Stimulated activated CD4-positive, alpha-beta T cell treated with anti-CD3 and anti-CD28 coated beads, TNF-alpha, amount 100 ng/mL, for 24 hours (primary cell): ENCODE measurements around the gene PPP1R8.
A peak's percentile ranks its signal among the peaks of the same experiment; 100 is the strongest.

Source experiments
- DNase-seq, 3 experiments: peaks; one replicate each; pipeline ENCODE4 v3.0.0-alpha.2; 2020; ENCODE audit warnings: low read depth in 3 of 3

PPP1R8 gene

DNA sequence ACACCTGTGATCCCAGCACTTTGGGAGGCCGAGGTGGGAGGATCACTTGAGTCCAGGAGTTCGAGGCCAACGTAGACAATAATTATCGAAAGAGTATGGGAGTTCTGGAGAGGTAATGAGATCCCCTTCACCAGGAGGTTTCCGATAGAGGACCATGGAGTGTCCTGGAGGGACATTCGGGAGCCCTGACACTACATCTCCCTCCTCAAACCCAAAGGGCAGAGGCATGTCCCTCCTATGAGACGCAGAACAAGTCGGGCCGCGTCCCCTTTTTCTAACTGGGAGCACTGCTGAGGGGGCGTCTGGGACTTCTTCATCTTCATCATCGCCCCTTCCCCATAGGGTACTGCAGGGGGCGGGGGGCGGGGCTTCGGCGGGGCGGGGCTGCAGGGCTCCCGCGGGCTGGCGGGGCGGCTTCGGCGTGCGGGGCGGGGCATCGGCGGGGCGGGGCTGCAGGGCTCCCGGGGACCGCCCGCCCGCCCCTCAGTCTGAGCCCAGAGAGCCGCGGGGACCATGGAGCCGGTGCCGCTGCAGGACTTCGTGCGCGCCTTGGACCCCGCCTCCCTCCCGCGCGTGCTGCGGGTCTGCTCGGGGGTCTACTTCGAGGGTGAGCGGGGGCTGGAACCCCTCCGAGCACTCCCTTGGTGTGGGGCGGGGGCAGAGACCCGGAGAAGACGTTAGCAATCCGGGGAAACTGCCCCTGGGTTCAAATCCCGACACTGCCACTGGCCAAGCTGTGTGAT lies 41.6 kb downstream of the PPP1R8 start, which contains the start of gene THEMIS2:
Gene THEMIS2 (plus strand): TSS at position 486 of the 743 bp plus-strand sequence. CDS start 28 bp downstream, at position 514.
- peak; percentile 56 to 80 (median 69) for DNase-seq

DNA sequence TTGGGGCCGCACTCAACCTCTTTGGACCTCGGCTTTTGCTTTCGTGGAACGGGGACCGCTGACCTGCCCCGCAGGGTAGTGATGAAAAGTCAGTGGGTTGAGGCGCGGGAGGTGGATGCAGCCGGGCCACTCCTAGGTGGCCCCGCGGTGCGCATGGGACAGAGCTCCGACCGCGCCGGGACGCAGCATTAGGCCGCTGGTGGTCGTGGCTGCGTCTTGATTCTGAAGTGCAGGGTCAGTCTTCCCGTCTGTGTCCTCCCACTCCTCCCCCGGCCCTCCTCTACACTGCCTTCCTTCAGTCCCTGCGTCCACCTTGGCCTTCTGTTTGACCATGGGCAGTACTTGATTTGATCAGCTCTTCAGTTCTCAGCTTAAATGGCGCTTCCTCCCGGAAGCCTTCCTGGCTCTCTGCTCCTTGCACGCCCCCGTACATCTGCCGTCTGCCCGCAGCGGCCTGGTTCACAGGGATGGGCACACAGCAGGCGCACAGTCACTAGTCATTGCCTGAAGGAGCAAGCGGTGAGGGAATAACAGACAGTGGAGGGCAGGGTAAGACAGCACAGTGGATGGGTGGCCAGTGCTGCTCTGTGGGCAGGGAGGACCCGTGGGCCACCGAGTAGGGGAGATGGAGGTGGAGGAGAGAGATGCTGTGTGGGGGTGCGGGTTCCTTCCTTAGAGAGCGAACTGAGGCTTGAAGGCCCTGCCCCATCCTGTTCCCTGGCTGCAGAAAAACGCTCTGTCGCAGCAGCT lies 42.4 kb downstream of the PPP1R8 start:
- peak in 1 of 3 experiments; percentile 49 for DNase-seq

DNA sequence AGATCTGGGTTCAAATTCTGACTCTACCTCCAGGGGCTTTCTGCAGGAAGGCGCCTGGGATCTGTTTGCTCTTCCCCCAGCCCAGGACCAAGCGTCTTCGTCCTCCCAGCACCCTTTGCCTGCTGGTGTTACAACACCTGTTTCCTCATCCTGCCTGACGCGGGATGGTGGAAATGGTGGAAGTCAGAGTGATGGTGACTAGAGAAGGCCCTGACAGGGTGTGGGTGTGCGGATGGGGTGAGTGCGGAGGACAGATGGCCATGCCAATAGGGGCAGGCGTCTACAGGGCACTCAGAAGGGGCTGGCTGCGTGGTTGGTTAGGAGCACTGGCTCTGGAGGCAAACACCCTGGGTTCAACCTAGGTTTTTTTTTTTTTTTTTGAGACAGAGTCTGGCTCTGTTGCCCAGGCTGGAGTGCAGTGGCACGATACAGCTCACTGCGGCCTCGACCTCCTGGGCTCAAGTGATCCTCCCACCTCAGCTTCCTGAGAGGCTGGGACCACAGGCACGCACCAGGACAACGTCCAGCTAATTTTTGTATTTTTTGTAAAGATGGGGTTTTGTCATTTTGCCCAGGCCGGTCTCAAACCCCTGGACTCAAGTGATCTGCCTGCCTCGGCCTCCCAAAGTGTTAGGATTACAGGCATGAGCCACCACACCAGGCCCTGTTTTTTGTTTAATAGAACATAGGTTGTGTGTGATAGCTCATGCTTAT lies 43.2 kb downstream of the PPP1R8 start:
- DNase-seq: no peak

DNA sequence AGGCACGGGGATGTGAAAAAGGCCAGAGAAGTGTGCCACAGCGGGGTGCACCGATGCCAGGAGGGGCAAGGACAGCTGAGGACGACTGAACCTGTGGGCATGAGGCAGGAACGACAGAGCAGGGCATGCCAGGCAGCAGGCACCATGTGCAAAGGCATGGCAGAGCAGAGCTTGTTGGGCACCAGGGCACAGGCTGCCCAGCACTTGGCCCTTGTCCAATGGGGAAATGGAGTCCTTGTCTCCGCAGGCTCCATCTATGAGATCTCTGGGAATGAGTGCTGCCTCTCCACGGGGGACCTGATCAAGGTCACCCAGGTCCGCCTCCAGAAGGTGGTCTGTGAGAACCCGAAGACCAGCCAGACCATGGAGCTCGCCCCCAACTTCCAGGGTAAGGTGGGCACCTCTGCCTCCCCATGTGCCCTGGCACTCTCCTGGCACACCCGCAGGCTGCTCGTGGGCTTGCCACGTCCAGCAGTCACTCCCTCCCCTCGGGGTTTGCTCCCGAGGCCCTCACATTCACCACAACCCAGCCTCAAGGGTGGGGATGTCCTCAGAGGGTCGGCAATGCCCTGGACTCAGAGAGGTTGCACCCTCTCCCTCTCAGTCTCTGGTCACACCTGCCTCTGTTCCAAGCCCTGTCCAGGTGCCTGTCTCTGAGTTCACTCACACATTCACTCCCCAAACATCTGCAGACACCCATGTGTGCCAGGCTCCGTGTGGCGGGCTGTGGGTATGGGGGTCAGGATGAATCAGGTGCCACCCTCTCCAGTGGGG lies 45.9 kb downstream of the PPP1R8 start:
- DNase-seq: no peak

DNA sequence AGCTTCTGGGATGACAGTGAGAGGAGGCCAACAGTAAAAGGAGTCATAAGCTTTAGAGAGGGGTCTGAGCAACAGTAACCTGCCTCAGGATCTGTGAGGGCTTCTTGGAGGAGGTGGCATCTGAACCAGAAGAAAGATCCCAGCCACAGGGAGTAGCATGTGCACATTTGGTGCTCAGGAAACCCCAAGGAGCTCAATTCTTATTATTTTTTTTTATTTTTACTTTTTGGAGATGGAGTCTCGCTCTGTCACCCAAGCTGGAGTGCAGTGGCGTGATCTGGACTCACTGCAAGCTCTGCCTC lies 46.5 kb downstream of the PPP1R8 start:
- no peak for DNase-seq

DNA sequence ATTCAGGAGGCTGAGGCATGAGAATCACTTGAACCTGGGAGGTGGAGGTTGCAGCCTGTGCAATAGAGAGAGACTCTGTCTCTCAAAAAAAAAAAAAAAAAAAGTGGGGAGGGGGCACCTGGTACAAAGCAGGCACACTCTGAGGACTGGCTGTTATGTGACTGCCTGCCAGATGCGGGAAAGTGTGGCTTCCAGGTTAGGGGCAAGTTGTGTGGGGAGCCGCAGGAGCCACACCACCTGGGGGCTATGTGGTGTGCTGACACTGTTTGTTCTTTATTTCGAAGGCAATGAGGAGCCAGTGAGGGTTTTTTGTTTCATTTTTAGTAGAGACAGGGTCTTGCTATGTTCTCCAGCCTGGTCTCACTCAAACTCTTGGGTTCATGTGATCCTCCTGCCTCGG lies 47.5 kb downstream of the PPP1R8 start:
- DNase-seq: no peak

DNA sequence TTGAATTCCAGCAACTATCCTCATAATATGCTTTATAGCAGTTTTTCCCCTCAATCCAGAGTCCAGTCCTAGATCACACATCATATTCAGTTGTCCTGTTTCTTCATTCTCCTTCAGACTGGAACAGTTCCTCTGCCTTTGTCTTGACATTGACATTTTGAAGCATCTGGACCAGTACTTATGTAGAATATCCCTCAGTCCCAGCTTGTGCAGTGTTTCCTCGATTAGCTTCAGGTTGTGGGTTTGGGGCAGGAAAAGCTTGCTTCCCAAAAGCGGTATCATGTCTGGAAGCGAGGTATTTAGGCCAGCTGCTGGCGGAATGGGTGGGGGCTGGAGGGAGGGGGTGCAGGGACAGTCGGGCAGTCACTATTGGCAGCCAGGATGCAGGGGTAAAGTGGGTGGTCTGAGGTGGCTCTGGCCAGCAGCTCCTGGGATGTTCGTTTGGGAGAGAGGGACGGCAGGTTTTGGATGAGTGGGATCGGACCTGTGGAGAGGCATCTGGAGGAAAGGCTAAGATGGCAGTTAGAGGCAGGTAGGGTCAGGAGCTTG lies 48.3 kb downstream of the PPP1R8 start:
- DNase-seq: no peak

DNA sequence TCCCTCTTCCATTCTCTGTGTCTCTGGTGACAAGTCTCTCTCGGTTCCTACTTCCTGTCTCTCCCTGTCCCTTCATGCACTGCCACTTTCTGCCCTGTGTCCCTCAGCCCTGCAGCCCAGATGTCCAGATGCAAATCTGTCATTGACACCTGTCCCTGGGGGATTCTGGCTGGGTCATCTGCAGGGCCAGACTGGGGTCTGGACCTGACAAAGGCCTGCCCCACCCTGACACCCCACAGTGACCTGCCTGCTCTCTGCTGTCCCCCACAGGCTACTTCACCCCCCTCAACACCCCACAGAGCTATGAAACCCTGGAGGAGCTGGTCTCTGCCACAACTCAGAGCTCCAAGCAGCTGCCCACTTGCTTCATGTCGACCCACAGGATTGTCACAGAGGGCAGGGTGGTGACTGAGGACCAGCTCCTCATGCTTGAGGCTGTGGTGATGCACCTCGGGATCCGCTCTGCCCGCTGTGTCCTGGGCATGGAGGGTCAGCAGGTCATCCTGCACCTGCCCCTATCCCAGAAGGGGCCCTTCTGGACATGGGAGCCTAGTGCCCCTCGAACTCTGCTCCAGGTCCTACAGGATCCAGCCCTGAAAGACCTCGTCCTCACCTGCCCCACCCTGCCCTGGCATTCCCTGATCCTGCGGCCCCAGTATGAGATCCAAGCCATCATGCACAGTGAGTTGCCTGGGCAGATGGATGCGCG lies 48.9 kb downstream of the PPP1R8 start:
- DNase-seq: no peak

DNA sequence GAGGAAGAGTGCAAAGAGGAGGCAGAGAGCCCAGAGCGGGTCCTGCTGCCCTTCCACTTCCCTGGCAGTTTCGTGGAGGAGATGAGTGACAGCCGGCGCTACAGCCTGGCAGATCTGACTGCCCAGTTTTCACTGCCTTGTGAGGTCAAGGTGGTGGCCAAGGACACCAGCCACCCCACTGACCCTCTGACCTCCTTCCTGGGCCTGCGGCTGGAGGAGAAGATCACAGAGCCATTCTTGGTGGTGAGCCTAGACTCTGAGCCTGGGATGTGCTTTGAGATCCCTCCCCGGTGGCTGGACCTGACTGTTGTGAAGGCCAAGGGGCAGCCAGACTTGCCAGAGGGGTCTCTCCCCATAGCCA lies 51.9 kb downstream of the PPP1R8 start:
- no peak for DNase-seq

DNA sequence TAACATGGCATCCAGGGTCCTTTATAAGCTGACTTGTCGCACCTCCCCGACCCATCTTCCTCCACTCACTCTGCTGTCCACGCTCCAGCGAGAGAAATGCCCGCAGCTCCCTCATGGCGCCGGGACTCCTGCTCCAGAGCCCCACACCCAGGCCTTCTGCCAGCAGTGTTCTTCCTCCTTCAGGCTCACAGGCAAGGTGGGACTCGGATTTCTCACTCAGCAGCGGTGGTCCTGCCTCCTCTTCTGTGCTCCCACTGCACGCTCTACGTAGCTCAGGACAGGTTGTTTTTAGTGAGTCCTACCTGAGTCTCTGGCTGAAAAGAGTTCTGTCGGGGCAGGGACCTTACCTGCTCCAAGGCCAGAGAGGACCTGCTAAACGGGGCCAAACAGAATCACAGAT lies 53.0 kb downstream of the PPP1R8 start:
- DNase-seq: no peak

DNA sequence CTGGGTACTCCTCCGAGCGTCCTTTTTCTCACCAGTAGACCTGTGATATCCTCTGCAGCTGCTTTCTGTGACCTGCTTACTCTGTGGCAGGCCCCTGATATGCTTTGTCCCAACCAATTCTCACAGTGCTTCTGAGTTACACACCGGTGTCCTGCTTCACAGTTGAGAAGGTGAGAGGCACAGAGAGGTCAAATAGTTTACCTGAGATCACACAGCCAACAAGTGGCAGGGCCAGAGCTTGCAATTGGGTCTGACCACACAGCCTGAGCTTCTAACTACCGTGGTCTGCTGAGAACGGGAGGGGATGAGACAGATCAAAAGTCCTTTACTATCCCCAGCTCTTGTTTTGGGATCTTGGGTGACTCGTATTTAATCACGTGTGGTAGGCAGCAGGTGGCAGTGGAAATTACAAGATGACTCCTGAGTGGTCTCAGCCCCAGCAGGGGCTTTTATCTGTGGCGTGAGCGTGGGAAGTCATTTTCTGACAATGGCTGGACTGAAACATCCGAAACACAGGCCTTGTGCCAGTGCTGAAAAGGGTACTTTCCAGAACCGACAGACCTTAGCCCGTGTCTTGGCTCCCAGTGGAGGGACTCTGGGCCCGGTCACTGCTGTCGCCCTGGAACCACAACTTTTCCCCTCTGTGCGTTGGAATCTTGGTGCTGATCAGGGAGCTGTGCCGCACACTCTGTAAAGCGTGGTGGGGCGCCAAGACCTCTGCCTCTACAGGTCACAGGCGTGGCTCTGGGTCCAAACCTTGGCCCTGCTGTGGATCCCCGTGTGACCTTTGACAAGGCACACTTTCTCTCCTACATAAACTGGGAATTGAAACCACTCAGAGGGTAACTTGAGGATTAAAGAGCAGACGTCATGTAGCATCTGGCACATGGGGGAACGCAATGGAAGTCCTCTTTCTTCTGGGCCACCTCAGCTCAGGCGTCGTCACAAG lies 53.7 kb downstream of the PPP1R8 start:
- no peak for DNase-seq

DNA sequence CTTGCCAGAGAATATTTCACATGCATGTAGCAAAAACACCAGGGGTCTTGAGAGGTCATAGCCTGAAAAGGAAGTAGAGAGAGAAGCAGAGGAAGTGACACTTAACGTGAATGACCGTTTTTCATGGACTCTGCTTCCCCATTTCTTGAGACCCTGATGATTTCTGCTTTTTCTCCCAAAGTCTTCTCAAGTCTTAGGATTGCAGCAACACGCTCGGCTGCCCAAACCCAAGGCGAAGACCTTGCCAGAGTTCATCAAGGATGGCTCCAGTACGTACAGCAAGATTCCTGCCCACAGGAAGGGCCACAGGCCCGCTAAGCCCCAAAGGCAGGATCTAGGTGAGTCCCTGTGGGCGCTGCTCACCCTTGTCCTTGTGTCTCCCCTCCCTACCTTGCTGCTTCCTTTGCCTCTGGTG lies 54.5 kb downstream of the PPP1R8 start:
- DNase-seq: no peak

DNA sequence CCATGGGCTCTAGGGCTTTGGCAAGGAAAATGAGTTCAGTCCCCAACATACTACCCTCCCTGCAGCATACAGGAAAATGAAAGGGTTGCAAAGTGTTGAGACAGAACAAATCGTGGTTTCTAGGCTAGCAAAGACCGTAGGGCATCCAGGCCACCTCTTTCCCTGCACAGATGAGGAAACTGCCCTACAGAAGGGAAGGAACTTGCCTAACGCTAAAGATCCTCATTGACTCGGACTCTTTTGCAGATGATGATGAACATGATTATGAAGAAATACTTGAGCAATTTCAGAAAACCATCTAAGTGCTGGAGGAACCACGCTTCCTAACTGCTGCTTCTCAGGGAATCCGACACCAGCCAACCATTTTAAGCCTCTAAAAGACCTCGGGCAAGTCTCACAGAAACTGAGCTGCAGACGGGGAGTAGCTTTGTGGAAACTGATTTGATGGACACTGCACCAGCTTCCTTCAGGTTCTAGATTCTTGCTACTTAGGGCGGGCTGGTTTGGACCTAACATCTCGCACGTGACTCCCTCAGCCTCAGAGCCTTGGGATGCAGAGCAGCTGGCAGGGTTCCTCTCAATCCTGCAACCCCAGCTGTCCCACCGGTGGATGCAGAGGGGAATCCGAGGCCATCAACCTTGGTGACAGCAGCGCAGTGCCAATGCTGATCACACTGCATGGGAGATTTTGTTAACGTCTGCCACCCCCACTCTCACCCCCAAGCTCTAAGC lies 55.2 kb downstream of the PPP1R8 start:
- no peak for DNase-seq

DNA sequence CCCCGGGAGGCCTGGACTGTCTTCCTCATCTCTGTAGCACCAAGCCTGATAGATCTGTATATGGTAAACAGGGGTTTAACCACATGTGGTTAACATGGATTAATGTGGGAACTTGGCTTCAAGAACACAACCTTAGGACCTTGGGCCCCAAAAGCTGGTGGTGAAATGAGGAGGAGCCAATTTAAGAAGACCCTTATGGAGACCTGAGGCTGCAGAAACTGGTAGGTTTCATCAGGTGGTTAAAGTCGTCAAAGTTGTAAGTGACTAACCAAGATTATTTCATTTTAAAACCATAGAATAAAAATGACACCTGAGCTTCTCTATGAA lies 55.7 kb downstream of the PPP1R8 start:
- no peak for DNase-seq

DNA sequence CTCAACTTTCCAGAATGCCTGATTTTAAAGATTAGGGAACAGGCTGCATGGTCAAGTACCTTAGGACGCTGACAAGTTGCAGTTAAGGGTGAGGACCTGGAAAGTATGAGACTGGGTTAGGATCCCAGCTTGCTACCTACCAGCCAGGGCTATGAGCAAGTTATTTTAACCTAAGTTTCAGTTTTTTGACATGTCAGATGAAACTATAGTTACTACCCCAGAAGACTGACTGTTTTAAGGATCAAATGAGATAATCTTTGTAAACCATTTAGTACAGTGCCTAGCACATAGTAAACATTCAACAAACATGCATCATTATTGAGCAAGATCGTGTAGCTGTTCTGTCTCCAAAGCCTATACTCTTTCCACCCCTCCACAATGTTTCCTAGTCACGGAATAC lies 56.2 kb downstream of the PPP1R8 start:
- no peak for DNase-seq

DNA sequence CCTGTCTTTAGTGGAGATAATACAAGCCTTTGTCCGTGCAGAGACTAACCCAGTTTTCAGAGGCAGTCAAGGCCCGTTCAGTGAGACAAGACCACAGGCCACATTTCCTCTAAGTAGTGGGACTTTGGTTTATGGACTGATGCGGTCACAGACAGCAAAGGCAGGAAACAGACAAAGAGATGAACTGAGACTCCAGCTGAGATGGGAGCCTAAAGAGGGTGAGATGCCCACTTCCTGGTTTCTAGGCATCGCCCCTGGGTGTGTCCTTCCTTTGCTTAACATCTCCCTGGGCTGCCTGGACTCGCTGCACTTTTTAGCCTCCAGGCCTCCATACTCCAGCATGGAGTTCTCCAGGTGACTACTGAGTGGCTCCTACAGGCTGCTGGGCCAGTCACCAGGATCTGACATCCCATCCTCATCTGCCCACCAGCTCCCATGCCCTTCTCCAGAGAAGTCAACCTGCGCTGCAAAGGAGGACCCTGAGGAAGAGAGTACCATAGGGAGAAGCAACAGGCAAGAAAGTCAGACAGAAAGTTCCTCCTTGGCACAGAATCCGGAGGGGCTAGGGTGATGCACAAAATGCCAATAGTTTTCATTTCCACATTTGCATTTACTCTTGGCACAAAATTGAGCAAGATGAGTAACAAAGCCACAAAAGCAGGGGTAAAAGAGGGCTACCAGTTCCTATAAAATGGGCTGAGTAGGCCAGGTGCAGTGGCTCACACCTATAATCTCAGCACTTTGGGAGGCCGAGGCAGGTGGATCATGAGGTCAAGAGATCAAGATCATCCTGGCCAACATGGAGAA lies 56.8 kb downstream of the PPP1R8 start:
- DNase-seq: peak in 1 of 3 experiments; percentile 13

DNA sequence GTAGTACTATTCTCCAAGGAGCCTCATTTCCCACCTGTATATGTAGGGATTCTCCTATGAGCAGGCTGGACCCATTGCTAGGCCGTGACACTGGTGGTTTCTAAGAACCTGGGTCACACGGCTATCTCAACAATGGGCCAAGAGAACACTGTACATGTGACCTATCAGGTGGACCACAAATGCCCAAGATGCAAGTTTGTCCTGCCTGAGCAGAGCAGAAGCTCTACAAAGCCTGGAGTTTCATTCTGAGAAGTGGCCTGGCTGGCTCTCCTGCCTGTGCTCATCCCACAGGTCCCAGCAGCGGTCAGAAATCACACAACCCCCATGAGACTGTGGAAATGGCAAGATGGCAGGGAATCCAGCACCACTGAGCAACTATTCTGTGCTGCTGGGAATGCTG lies 58.9 kb downstream of the PPP1R8 start:
- DNase-seq: no peak

DNA sequence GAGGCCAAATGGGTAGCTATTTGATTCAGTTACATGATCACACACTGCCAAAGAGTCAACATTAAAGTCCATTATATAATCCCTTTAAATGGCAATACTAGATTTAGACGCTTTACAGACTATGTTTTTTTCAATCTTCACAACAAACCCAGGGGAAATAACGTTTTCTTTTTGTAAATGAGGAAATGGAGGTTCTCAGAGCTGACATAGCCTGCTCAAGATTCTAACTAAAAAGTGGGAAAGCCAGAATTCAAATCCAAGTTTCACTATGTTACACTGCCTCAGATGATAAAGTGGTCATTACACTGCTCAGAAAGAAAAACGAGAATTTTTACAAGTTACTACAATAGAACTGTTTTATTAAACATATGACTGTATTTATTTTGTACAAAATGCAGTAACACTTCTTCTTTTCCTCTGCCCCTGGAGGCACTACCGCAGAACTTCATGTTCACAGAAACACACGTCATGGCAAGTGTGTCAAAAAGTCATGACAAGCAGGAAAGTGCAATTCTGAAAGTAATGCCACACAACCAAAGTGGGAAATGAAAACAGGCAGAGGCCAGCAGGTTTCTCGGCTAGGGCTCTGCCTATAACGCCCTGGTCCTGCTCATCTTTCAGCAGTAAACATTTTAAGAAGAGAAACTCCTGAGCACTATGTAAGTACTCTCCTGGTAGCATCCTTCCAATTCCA lies 60.8 kb downstream of the PPP1R8 start:
- DNase-seq: peak in 1 of 3 experiments; percentile 29
